GM21723 (cell line): ENCODE results near the gene SH2D4B.

Source experiments
- ATAC-seq: cut with Tn5 transposase; IDR thresholded peaks from one replicate; pipeline ENCODE4 v1.9.1; 2021; ENCODE audit warnings: mild to moderate bottlenecking, moderate library complexity; ENCODE audit not compliant: unreplicated experiment

The SH2D4B gene

DNA sequence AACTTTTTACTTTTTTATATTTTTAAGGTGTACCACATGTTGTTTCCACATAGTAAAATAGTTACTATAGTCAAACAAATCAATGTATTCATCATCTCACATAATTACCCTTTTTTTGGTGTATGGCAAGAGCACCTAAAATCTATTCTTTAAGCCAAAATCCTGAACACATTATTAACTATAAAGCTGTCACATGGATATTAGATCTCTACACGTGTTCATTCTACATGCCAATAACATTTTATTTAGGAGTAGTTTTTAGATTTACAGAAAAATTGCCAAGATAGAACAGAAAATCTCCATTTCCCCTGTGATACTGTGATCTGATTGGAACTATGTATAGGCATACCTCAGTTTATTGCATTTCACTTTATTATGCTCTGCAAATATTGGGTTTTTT, 137.1 kb downstream of the SH2D4B start:
- ATAC-seq, result no peak

DNA sequence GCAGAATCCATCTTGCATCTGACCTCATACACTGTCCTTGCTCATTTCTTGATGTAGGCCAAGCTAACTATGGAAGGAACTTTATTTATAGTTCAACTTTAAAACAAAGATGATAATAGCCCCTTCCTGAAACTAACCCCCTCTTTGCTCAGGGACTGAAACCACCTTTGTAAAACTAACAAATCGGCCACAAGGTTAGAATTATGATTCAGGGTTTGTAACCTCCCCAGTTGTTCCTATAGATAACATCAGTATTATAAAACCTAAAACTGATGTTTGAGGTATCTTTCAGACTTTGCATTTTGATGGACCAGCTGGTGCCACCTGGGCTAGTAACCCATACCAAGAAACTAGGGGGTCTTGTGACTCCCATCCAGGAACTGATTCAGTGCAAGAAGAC, 143.4 kb downstream of the SH2D4B start:
- no peak for ATAC-seq

DNA sequence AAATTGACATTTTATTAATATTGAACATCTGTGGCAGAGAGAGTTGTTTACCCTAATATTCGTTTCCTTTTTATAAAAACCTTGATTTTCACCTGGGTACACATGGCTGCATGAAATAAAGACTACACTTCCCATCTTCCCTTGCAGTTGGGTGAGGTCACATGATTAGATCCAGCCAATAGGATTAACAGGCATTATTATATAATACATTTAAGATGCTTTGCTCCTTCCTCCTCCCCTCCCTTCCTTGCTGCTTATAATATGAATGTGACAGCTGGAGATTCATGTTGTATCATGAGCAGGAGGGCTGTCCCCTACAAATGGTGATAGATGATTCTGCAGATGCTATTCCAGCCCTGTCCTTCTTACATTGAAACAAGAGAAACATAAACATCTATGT, 146.6 kb downstream of the SH2D4B start:
- ATAC-seq, result peak; percentile 77

DNA sequence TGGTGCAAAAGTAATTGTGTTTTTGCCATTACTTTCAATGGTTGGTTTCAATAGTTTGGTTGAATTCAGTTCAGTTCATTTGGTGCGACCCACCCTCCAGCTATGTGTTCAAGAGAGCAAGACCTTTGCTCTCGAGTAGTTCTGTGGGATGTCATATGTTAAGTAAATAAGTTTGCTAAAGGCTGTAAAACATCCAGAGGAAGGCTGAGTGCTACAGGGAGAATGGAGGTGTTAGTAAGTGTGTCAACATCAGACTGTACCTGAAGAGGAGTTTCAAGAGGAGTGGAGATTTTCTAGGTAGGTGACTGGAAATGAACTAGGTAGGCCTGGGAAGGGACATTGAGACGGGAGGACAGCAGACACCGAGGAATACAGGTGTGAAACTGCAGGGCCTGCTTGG, 147.7 kb downstream of the SH2D4B start:
- ATAC-seq, result no peak

DNA sequence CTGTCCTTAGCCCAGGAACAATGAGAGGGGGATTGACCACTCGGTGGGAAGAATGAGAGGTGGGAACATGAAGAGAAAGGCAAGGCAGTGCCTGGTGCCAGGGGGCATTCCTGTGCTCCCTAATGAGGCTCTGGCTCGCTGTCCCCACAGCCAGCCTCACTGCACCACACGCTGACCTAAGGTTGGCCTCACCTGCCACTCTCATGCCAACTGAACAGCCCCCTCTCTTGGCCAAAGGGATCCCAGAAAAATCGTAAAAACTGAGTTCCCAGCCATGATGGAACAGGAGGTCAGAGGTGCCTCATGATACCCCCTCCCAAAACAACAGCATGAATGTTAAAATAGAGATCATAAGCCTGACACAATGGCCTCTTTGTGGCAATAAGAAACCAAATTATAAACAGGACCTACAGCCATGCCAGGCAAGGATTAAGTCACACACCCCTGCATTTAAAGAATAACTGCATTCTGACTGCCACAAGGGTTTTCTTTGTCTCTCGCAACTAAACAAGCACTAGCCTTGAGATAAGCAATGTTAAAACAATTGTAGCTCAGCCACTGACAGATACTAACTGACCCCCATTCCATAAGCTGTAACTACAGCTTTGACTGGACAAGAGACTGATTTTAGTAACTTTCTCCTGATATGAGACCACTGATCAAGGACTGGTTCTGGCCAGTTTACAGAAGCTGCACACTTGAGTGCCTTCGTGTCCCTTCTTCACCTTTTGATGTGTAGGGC, 149.2 kb downstream of the SH2D4B start:
- ATAC-seq, result no peak

DNA sequence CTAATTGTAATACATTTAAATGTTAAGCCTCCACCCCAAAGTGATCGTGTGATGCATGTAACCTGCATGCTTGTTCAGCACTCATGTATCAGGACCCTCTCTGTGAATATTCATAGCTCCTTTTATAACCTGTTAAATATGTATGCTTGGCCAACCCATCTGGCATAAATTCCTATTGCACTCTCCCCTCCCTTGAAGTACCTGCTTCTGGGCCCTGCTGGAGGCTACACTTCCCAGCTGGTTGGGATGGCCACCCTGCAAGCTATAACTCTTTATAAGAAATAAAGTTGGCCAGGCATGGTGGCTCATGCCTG, 149.7 kb downstream of the SH2D4B start:
- ATAC-seq, result no peak

DNA sequence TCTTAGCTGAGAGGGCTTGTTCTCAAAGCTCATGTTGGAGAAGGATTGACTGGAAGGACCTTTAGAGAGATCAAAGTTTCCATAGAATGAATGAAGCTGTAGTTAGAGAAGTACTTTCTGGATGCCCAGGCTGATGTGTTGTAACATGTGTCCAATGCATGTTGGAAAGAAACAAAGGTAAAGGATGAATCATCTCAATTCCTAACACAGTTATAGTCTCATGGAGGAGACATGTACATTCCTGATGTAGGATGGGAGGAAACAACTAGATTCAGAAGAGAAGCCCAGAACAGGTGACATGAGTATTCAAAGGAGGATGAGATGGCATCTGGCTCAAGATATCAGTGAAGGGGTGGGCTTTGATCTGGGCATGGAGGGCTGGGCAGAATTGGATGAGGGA, 152.7 kb downstream of the SH2D4B start:
- ATAC-seq, result no peak

DNA sequence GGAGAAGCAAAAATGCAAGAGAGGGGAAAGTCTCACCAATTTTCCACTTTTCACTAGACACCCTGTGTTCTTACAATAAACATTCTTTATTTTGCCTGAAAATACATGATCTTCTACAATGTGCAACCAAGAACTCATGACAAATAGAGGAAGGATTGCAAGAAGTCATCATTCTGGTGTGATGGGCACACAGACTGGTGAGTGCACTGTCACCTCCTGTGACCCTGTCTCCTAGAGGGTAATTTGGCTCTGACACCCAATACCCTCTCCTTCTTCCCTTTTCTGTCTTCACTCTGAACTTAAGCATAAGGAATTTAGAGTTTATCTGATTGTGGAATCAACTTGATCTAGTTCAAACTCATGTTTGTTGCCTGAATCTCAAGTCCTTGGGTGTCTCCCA, 153.7 kb downstream of the SH2D4B start:
- ATAC-seq, result no peak

DNA sequence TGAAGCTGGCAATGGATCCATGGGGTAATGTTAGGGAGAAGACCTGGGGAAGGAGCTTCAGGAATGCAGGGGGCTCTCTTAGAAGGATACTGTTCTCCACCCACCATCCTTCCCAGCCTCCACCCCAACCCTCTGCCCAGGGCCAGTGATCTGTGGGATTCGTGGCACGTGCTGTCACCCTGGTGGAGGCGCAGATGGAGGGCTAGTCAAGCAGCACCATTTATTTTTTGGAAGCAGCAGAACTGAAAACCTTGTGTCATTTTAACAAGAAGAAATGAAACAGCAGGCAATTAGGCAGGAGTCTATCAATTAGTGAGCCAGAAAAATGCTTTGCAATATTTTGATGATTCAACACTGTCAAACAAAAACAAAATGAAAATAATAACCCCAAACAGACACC, 155.9 kb downstream of the SH2D4B start:
- ATAC-seq, result no peak

DNA sequence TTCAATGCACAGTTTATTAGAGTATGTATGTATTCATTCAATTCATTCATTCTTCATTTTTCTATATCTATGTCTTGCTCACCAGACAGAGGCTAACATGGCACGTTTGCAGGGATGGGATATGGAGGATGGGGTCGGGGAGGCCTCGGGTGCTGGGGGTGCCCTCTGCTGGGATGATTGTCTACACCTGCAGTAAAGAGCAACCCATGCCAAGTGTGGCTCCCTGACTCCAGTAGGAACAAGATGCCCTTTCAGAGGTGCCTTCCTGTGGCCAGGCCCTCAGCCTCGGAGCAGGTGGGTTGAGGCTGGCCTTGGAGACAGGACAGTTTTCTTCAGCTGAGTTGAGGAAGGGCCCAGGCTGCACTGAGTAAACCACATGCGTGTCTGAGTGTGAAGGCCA, 157.2 kb downstream of the SH2D4B start:
- ATAC-seq, result no peak
